GM18519 (cell line): Measurements from ENCODE around the gene ARAP3.
A peak's percentile ranks its signal among the peaks of the same experiment; 100 is the strongest.

Experiments used
- ATAC-seq: cut with Tn5 transposase; IDR thresholded peaks from one replicate; pipeline ENCODE4 v1.9.1; 2021; ENCODE audit warnings: mild to moderate bottlenecking, moderate library complexity; ENCODE audit not compliant: unreplicated experiment, low FRiP score

The ARAP3 gene

DNA sequence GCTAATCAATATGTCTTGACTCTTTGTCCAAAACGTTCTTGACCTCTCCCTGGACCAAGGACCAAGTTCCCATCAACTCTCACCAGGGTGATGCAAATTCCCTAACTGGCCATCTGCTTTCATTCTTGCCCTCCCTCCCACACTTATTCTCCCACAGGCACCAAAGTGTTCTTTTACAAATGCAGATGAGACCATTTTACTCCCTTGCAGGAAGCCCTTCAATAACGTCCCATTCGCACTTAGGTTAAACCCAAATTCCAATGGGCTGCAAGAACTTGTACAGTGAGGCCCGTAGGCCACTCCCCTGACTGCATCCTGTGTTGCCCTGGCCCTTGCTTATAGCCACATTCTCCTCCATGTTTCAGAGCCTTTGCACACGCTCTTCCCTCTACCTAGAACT is 7.3 kb downstream of the ARAP3 start:
- no peak for ATAC-seq

- no peak for ATAC-seq
Observed at GRCh38 chr5:141672841-141673813, 8.9 kb downstream of the ARAP3 start.

DNA sequence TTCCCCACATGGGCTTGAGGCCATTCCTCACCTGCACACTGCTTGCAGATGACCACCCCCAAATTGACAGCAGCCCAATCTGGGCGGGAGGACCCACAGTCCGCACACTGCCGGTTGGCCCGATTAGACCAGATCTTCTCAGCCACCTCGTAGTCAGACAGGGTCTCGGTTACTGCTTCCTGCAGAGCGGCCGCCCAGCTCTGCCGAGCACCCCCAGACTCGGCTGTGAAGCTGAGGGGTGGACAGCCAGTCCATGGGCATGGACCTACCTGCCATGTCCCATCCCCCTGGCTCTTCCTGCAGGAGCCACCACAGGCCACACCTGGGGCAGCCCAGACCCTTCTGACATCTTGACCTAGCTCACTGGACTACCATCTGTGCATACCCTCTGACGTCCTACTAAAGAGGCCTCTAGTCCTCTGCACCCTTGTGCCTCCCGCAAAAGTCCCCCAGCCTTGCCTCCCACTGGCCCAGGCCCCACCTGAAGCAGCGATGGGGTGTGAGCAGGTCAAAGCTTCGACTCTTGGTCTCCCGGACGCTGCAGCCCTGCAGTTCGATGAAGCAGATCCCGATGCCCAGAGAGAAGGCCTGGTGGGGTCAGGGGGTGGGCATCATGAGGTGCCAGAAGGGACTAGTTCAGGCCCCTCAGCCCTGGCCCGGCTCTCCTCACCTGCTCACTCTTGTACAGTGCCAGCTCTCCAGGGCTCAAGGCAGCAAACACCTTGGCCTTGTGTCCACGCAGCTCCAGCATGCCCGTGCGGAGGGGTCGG is 9.8 kb downstream of the ARAP3 start:
- no peak for ATAC-seq

- no peak for ATAC-seq
Observed at GRCh38 chr5:141669520-141669919, 12.5 kb downstream of the ARAP3 start.

DNA sequence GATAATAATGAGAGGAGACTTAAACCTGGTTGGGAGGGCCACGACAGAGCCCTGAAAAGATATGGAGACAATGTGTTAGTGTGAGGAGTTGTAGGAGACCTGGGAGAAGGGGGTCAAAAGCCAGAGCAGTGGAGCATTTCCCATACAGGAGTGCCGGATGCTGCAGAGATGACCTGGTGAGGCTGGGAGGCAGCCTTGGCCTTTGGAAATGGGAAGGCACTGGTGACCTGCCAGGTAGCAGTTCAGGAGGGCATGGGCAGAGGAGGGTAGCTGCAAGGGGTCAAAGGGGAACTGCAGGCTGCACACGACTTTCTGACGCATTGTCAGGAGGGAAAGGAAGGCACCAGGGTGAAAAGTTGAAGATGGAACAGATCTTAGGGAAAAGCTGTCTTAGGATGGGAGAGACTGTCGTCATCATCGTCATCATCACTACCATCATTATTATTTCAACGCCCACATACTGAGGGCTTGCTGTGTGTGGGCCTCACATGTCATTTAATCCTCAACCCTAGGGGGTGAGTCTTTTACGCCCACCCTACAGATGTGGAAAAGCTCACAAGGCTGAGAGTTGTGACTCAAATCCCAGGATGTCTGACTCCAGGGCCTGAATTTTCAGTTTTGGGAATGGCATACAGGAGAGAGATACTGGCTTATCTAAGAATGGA is 13.3 kb downstream of the ARAP3 start:
- no peak for ATAC-seq

DNA sequence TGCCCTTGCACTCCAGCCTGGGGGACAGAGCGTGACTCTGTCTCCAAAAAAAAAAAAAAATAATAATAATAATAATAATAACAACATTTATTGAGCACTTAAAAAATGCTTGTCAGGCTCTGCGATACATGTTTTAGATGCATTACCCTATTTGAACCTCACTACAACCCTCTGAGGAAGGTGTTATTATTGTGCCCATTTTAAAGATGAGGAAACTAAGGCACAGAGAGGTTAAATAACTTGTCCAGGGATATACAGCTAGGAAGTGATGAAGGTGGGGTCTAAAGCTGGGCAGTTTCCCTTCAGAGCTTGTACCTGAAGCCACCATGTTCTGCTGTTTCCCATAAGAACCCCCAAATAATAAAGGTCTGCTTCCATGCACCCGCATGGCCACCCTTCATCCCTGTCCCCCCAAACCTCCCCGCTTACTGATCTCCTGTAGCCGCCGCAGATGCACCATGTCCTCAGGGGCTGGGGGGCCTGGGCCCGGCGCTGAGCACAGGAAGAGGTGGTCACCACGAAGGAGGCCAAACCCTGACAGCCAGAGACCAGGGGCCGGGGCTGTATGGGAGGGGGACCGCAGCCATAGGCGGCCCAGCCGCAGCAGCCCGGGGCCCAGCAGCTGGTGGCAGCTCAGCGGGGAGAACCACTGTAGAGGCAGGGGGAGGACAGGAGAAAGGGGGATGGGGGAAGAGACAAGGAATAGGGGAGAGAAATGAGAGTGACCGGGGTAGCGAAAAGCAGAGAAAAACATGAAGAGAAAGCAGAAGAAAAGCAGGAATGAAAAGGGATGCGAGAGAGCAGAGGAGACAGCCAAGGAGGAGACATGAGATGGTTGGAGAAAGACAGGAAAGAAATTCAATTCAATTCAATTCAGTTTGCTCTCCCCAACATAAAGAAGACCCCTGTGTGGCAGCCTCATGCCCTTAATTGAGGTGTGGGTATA is 15.8 kb downstream of the ARAP3 start:
- ATAC-seq: no peak

GRCh38 chr5:141664733-141665461 is 17.1 kb downstream of the ARAP3 start:
- ATAC-seq: peak; percentile 73

GRCh38 chr5:141663506-141663905 is 18.5 kb downstream of the ARAP3 start:
- no peak for ATAC-seq

GRCh38 chr5:141662028-141662427 is 20.0 kb downstream of the ARAP3 start:
- ATAC-seq: no peak

- no peak for ATAC-seq
Observed at GRCh38 chr5:141657937-141658545, 24.0 kb downstream of the ARAP3 start.

GRCh38 chr5:141657404-141657803 is 24.6 kb downstream of the ARAP3 start:
- no peak for ATAC-seq

GRCh38 chr5:141656396-141656795 is 25.6 kb downstream of the ARAP3 start:
- no peak for ATAC-seq

GRCh38 chr5:141655020-141655419 is 27.0 kb downstream of the ARAP3 start:
- no peak for ATAC-seq

- ATAC-seq: no peak
Observed at GRCh38 chr5:141654298-141654697, 27.7 kb downstream of the ARAP3 start.

DNA sequence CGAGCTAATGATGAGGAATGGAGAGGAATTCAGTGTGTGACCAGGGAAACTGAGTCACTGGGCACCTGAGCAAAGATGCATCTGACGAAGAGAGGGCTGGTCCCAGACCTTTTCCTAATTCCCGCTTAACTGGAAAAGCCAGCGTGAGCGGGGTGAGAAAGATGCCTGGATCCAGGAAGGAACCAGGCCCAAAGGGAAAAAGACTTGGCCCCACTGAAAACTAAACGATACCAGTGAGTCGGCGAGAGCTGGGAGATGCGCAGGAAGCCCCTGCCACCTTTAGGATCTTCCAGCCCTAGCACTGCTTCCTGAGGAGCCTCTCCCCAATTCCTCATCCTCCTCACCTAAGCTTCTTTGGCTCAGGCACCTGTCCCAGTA is 30.3 kb downstream of the ARAP3 start:
- no peak for ATAC-seq

DNA sequence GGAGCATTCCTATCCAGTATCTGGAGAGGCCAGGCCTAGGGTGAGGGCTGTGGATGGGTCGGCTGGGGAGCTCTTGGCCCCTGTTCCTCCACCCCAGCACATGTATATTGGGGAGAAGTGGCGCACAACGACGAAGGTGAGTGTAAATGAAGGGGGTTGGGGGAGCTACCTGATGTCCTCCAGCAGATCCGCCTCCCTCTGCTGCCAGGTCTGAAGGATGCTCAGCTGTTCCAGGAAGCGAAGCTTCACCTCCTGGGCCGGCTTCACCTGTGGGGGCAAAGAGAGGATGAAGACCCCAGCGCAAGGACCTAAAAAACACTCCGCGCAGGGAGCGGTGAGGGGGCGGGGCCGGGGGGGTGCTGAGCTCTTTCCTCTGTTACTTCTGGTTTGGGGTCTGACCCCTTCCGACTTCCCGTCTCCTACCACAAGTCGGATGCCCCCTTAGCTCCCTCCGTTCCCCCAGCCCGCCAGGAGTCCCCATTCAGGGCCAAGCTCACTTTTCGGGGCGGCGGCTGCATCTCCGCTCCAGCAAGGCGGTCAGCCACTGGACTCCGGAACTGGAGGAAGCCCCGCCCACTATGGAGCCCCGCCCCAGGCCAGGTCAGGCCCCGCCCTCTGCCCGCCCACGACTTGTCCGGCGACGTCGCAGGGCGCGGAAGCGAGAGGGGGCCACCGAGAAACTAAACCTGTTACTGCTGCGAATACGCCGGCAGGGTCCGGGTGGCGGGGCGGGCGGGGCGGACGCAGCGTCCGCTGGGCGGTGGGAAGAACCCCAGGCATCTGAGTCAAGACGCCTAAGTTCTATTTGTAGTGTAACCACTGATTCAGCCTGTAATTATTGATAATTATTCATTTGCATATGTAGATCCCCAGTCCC is 30.9 kb downstream of the ARAP3 start, which contains the start of gene FCHSD1:
Gene FCHSD1 (minus strand): TSS at position 568 of the 877 bp plus-strand sequence. CDS start 50 bp downstream, at position 518.
- peak; percentile 73 for ATAC-seq

DNA sequence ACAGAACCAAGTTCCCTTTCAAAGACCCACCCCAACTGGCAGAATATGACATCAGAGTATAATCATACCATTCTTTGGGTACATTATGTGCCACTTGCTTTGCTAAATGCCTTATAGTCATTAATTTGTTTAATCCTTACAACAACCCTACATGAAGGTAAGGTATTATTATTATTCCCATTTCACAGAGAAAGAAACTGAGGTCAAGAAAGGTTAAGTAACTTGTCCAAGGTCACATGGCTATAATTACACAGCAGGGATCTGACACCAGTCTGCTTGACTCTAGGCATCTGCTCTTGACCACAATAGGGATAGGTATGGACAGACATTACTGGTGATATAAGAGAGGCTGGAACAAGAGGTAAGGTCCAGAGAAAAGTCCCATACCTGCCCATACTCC is 32.1 kb downstream of the ARAP3 start:
- ATAC-seq: no peak
